Liver (tissue), 9 donors: Measurements from ENCODE around the gene HDC. TPM values are rescaled to one million over a fixed set of nuclear protein-coding genes. Genes with fewer than 3 reads are reported as not detected.

ENCODE experiments used
- DNase-seq: peaks from one replicate; pipeline ENCODE4 v3.0.0-alpha.2; 2017; ENCODE audit warnings: low spot score
- H3K27ac ChIP-seq, 2 donors: one replicate each; pipeline ENCODE4 v1.7.0; 2013; ENCODE audit warnings: inconsistent platforms in 2 of 2, low read length in 2 of 2, control low read depth in 1 of 2, low read depth in 1 of 2, mild to moderate bottlenecking in 1 of 2
- H3K27me3 ChIP-seq, 4 donors: one replicate each; pipeline versions ENCODE4 v1.6.1 to v1.7.0; 2013; ENCODE audit warnings: low read length in 3 of 4, inconsistent platforms in 1 of 4, mild to moderate bottlenecking in 1 of 4, moderate library complexity in 1 of 4; ENCODE audit not compliant: control insufficient read depth in 4 of 4, insufficient read depth in 4 of 4
- H3K36me3 ChIP-seq, 4 donors: one replicate each; pipeline versions ENCODE4 v1.6.1 to v1.7.0; 2013; ENCODE audit warnings: low read length in 3 of 4, mild to moderate bottlenecking in 3 of 4, low read depth in 1 of 4, moderate library complexity in 1 of 4; ENCODE audit not compliant: control insufficient read depth in 4 of 4, insufficient read depth in 3 of 4
- H3K4me1 ChIP-seq, 4 donors: one replicate each; pipeline versions ENCODE4 v1.6.1 to v1.7.0; 2013; ENCODE audit warnings: low read length in 3 of 4, mild to moderate bottlenecking in 3 of 4, moderate library complexity in 1 of 4; ENCODE audit not compliant: control insufficient read depth in 4 of 4, insufficient read depth in 4 of 4
- H3K4me3 ChIP-seq, 3 donors: one replicate each; pipeline versions ENCODE4 v1.6.1 to v1.7.0; 2013; ENCODE audit warnings: low read length in 3 of 3, control low read depth in 1 of 3, low read depth in 1 of 3, mild to moderate bottlenecking in 1 of 3
- H3K9ac ChIP-seq, 2 donors: one replicate each; pipeline ENCODE4 v1.7.0; 2013; ENCODE audit warnings: low read length in 2 of 2, mild to moderate bottlenecking in 2 of 2, moderate library complexity in 2 of 2, control low read depth in 1 of 2, low read depth in 1 of 2
- H3K9me3 ChIP-seq, 4 donors: one replicate each; pipeline versions ENCODE4 v1.6.1 to v1.7.0; 2013; ENCODE audit warnings: low read length in 3 of 4; ENCODE audit not compliant: control insufficient read depth in 4 of 4
- CTCF ChIP-seq: fragments of 150-350 bp; IDR thresholded peaks from 2 replicates; pipeline ENCODE4 v1.5.1; 2017; ENCODE audit warnings: improper control_type of control experiment, low read depth, low read length; ENCODE audit not compliant: missing input control
- FOXA2 ChIP-seq: IDR thresholded peaks from 2 replicates; pipeline ENCODE4 v1.6.1; 2016; ENCODE audit warnings: antibody characterized with exemption
- HNF4G ChIP-seq: IDR thresholded peaks from 2 replicates; pipeline ENCODE4 v1.6.1; 2016; ENCODE audit warnings: antibody characterized with exemption
- JUND ChIP-seq, 2 donors: IDR thresholded peaks; 2 replicates each; pipeline ENCODE4 v1.6.1; 2016; ENCODE audit warnings: antibody characterized with exemption in 2 of 2
- NR2F2 ChIP-seq: IDR thresholded peaks from 2 replicates; pipeline ENCODE4 v1.6.1; 2016; ENCODE audit warnings: antibody characterized with exemption
- RAD21 ChIP-seq, 2 donors: IDR thresholded peaks; 2 replicates each; pipeline ENCODE4 v1.6.1; 2016; ENCODE audit warnings: antibody characterized with exemption in 2 of 2, mild to moderate bottlenecking in 2 of 2
- RXRA ChIP-seq, 2 donors: IDR thresholded peaks; 2 replicates each; pipeline ENCODE4 v1.6.1; 2017 to 2018; ENCODE audit warnings: antibody characterized with exemption in 2 of 2, mild to moderate bottlenecking in 1 of 2
- SP1 ChIP-seq: IDR thresholded peaks from 2 replicates; pipeline ENCODE4 v1.6.1; 2018; ENCODE audit warnings: antibody characterized with exemption, mild to moderate bottlenecking
- TAF1 ChIP-seq: conservative IDR thresholded peaks from 2 replicates; pipeline ENCODE4 v1.6.1; 2016; ENCODE audit warnings: antibody characterized with exemption, mild to moderate bottlenecking
- YY1 ChIP-seq: IDR thresholded peaks from 2 replicates; pipeline ENCODE4 v1.6.1; 2016; ENCODE audit warnings: antibody characterized with exemption, mild to moderate bottlenecking
- WGBS: extraction: QIAGEN DNeasy Blood & Tissue Kit; methylation state at CpG from one replicate; pipeline ENCODE4 v1.1.7; 2013; 5-methylcytosine and 5-hydroxymethylcytosine counted together
- polyA plus RNA-seq, 2 donors: library from polyadenylated mRNA; stranded (reverse) in 1 of 2; unstranded in 1 of 2; fragments of 200-250 nt in 1 of 2; fragments of >200 nt in 1 of 2; fragmentation: Nextera tagmentation in 1 of 2; extraction: Ambion mirVana in 1 of 2; gene quantifications; one replicate each; pipeline versions ENCODE4 v1.2.1 to v1.2.3, GENCODE V29; 2013 to 2015
- total RNA-seq, 2 donors: library from RNA; depleted of rRNA; stranded (reverse); fragments of >200 nt; gene quantifications; one replicate each; pipeline ENCODE4 v1.2.3, GENCODE V29; 2014
- TF ChIP-seq, protein P1 (sequence below): IDR thresholded peaks from 2 replicates; pipeline ENCODE4 v1.6.1; 2016; ENCODE audit warnings: antibody characterized with exemption
- TF ChIP-seq, protein P2 (sequence below): IDR thresholded peaks from 2 replicates; pipeline ENCODE4 v1.6.1; 2016; ENCODE audit warnings: antibody characterized with exemption, mild to moderate bottlenecking
- TF ChIP-seq, protein P3 (sequence below): IDR thresholded peaks from 2 replicates; pipeline ENCODE4 v1.6.1; 2016; ENCODE audit warnings: antibody characterized with exemption
- donor health status: healthy.
- donor health status: healthy.
- donor health status: healthy.
- donor health status: healthy.
- donor health status: healthy.

HDC gene
- total and polyA plus RNA-seq, 4 donors = 0.07 to 3.0 (median 0.78) TPM

DNA sequence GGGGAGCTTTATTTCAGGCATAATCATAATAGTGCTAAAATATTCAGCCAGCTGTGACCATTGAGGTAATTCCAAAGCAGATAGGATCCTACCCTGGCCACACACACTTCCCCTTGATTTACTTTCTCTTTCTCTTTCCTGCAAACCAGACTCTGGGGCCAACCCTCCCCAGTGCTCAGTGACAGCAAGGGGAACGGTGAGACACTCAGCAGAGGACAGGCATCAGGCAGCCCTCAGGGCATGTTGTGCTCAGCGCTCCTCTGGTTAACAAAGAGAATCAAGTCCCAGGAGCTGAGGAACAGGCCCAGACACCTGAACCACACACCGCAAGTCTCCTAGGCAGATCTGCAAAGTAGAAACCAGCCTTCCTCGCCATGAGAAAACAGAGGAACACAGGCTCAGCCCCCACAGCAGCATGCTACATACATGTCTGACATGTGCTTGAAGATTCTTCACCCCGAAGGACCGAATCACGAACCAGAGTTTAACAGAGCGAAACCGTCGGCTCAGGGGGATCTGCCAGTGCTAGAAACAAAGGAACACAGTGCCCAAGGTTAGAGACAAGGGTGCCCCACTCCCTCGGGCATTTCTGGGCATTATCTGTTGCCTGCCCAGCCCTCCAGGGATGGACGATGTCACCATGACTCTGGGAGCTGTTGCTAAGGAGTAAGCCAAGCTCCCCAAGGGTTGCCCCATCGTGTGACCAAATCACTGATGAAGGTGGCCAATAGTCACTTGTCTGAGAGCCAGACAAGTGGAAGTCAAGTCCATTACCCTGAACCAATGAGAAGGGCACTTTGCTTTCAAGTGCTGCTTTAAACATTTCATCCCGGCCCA is 17.5 kb downstream of the HDC start:
- Histone ChIP-seq H3K27me3 (no peaks in the 10 kb centered on the region), H3K27ac (peak overlapping the region; percentile 79 to 88), H3K4me3 (no peak overlapping the region), H3K4me1 (peaks cover 25 to 70% (median 59%) of the 10 kb centered on the region in 4 donors), H3K9me3 (no peaks in the 10 kb centered on the region), H3K36me3 (no peaks in the 10 kb centered on the region), H3K9ac (peak overlapping the region in 1 of 2 donors; percentile 37)
- TF ChIP-seq HNF4G = no peak
- TF ChIP-seq RAD21 (IDR thresholded peaks at IDR 0.05) = no peak
- TF ChIP-seq, protein P1, sequence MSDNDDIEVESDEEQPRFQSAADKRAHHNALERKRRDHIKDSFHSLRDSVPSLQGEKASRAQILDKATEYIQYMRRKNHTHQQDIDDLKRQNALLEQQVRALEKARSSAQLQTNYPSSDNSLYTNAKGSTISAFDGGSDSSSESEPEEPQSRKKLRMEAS = no peak
- no peak for TF ChIP-seq JUND (IDR thresholded peaks at IDR 0.05)
- TF ChIP-seq TAF1 = no peak
- TF ChIP-seq SP1 = no peak
- no peak for TF ChIP-seq YY1
- DNase-seq = no peak
- 80% methylated on average over 14 of the region's 14 CpGs for WGBS

- TF ChIP-seq, protein P2, sequence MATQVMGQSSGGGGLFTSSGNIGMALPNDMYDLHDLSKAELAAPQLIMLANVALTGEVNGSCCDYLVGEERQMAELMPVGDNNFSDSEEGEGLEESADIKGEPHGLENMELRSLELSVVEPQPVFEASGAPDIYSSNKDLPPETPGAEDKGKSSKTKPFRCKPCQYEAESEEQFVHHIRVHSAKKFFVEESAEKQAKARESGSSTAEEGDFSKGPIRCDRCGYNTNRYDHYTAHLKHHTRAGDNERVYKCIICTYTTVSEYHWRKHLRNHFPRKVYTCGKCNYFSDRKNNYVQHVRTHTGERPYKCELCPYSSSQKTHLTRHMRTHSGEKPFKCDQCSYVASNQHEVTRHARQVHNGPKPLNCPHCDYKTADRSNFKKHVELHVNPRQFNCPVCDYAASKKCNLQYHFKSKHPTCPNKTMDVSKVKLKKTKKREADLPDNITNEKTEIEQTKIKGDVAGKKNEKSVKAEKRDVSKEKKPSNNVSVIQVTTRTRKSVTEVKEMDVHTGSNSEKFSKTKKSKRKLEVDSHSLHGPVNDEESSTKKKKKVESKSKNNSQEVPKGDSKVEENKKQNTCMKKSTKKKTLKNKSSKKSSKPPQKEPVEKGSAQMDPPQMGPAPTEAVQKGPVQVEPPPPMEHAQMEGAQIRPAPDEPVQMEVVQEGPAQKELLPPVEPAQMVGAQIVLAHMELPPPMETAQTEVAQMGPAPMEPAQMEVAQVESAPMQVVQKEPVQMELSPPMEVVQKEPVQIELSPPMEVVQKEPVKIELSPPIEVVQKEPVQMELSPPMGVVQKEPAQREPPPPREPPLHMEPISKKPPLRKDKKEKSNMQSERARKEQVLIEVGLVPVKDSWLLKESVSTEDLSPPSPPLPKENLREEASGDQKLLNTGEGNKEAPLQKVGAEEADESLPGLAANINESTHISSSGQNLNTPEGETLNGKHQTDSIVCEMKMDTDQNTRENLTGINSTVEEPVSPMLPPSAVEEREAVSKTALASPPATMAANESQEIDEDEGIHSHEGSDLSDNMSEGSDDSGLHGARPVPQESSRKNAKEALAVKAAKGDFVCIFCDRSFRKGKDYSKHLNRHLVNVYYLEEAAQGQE = no peak
- TF ChIP-seq RXRA (IDR thresholded peaks at IDR 0.05) (peak in 1 of 2 donors; percentile 35), RAD21 (IDR thresholded peaks at IDR 0.05) (no peak)
- 65% methylated on average over 2 of the region's 2 CpGs for WGBS
- Histone ChIP-seq H3K4me3 (no peak overlapping the region), H3K9me3 (no peaks in the 10 kb centered on the region), H3K36me3 (no peaks in the 10 kb centered on the region), H3K4me1 (peaks cover 25 to 73% (median 60%) of the 10 kb centered on the region in 4 donors), H3K27ac (peak overlapping the region; percentile 61 to 76), H3K9ac (peak overlapping the region in 1 of 2 donors; percentile 8), H3K27me3 (no peaks in the 10 kb centered on the region)
- DNase-seq = no peak
These were observed 18.9 kb downstream of the HDC start for GRCh38 chr15:50246631-50247030.

GRCh38 chr15:50244959-50245624 is 20.4 kb downstream of the HDC start:
- H3K4me3 ChIP-seq = no peak overlapping the region
- H3K27ac ChIP-seq = peak overlapping the region; percentile 79 to 85
- H3K27me3 ChIP-seq = no peaks in the 10 kb centered on the region
- no peaks in the 10 kb centered on the region for H3K36me3 ChIP-seq
- H3K9ac ChIP-seq = no peak overlapping the region
- 39% methylated on average over 2 of the region's 2 CpGs for WGBS
- no peak for DNase-seq
- no peaks in the 10 kb centered on the region for H3K9me3 ChIP-seq
- H3K4me1 ChIP-seq = peaks cover 17 to 61% (median 48%) of the 10 kb centered on the region in 4 donors
- TF ChIP-seq RAD21 (IDR thresholded peaks at IDR 0.05) = peak; percentile 57 to 64
- TF ChIP-seq, protein P2 = peak; percentile 88
- peak; percentile 41 to 82 for TF ChIP-seq JUND (IDR thresholded peaks at IDR 0.05)
- TF ChIP-seq CTCF = no peak
- peak; percentile 70 for TF ChIP-seq HNF4G
- TF ChIP-seq, protein P3, sequence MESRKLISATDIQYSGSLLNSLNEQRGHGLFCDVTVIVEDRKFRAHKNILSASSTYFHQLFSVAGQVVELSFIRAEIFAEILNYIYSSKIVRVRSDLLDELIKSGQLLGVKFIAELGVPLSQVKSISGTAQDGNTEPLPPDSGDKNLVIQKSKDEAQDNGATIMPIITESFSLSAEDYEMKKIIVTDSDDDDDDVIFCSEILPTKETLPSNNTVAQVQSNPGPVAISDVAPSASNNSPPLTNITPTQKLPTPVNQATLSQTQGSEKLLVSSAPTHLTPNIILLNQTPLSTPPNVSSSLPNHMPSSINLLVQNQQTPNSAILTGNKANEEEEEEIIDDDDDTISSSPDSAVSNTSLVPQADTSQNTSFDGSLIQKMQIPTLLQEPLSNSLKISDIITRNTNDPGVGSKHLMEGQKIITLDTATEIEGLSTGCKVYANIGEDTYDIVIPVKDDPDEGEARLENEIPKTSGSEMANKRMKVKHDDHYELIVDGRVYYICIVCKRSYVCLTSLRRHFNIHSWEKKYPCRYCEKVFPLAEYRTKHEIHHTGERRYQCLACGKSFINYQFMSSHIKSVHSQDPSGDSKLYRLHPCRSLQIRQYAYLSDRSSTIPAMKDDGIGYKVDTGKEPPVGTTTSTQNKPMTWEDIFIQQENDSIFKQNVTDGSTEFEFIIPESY = peak; percentile 90
- peak; percentile 92 for TF ChIP-seq NR2F2
- peak; percentile 89 for TF ChIP-seq FOXA2
